Endodermal cell (in vitro differentiated cells): Measurements from ENCODE around the gene EML1. TPM values are rescaled to one million over a fixed set of nuclear protein-coding genes. Genes with fewer than 3 reads are reported as not detected.

Experiments used
- DNase-seq: peaks from one replicate; pipeline ENCODE4 v3.0.0-alpha.2; 2017
- H3K27ac ChIP-seq: 2 replicates; pipeline ENCODE4 v1.5.1; 2013; ENCODE audit warnings: mild to moderate bottlenecking, low read depth, low read length, moderate library complexity
- H3K27me3 ChIP-seq: 2 replicates; pipeline ENCODE4 v1.6.1; 2013; ENCODE audit warnings: mild to moderate bottlenecking, low read length, moderate library complexity; ENCODE audit not compliant: insufficient read depth, control insufficient read depth, poor library complexity, severe bottlenecking
- H3K36me3 ChIP-seq: 2 replicates; pipeline ENCODE4 v1.7.0; 2013; ENCODE audit warnings: mild to moderate bottlenecking, low read length, moderate library complexity; ENCODE audit not compliant: control insufficient read depth, insufficient read depth
- H3K4me1 ChIP-seq: one replicate; pipeline ENCODE4 v1.7.0; 2013; ENCODE audit warnings: low read length; ENCODE audit not compliant: control insufficient read depth, insufficient read depth
- H3K4me3 ChIP-seq: 2 replicates; pipeline ENCODE4 v1.5.1; 2013; ENCODE audit warnings: mild to moderate bottlenecking, low read length, moderate library complexity
- H3K9ac ChIP-seq: 2 replicates; pipeline ENCODE4 v1.6.1; 2013; ENCODE audit warnings: mild to moderate bottlenecking, low read length, moderate library complexity; ENCODE audit not compliant: poor library complexity, severe bottlenecking; ENCODE audit errors: extremely low read depth
- H3K9me3 ChIP-seq: 2 replicates; pipeline ENCODE4 v1.6.1; 2013; ENCODE audit warnings: mild to moderate bottlenecking, low read length, moderate library complexity; ENCODE audit not compliant: control insufficient read depth
- H3K27ac Mint-ChIP-seq: 2 replicates; pipeline ENCODE4 v1.8.0; 2020; ENCODE audit warnings: mixed read lengths
- H3K27me3 Mint-ChIP-seq: 2 replicates; pipeline ENCODE4 v1.8.0; 2021; ENCODE audit warnings: mild to moderate bottlenecking, mixed read lengths; ENCODE audit not compliant: insufficient read depth
- H3K36me3 Mint-ChIP-seq: 2 replicates; pipeline ENCODE4 v1.8.0; 2020; ENCODE audit warnings: low read depth, mixed read lengths
- H3K4me1 Mint-ChIP-seq: 2 replicates; pipeline ENCODE4 v1.8.0; 2020; ENCODE audit warnings: mixed read lengths
- H3K4me3 Mint-ChIP-seq: 2 replicates; pipeline ENCODE4 v1.8.0; 2020; ENCODE audit warnings: mild to moderate bottlenecking, moderate library complexity, mixed read lengths
- H3K9me3 Mint-ChIP-seq: 2 replicates; pipeline ENCODE4 v1.8.0; 2020; ENCODE audit warnings: mild to moderate bottlenecking, mixed read lengths
- CTCF ChIP-seq: fragments of 200-600 bp; sonication (generic); conservative IDR thresholded peaks from 2 replicates; pipeline ENCODE4 v1.5.0; 2021; ENCODE audit warnings: antibody characterized with exemption, mild to moderate bottlenecking
- WGBS, 2 experiments: methylation state at CpG; one replicate each; pipeline versions ENCODE4 v1.1.5 to v1.1.7; 2013; ENCODE audit warnings: missing lambda C conversion rate in 2 of 2, mixed read lengths in 1 of 2; ENCODE audit not compliant: insufficient coverage in 1 of 2, insufficient read length in 1 of 2; 5-methylcytosine and 5-hydroxymethylcytosine counted together
- total RNA-seq, 2 donors: library from RNA; stranded (reverse); fragmentation: NEBNext Ultra II Directional in 1 of 2; extraction: Animal tissue kit (Norgen Biotek cat#: 25700) in 1 of 2; gene quantifications; 2 replicates in 1 of 2; 3 replicates in 1 of 2; pipeline ENCODE4 v1.2.1, GENCODE V29; 2021

Gene EML1
- total RNA-seq, 2 donors from 2014 or later: 25.0 to 31.4 TPM

DNA sequence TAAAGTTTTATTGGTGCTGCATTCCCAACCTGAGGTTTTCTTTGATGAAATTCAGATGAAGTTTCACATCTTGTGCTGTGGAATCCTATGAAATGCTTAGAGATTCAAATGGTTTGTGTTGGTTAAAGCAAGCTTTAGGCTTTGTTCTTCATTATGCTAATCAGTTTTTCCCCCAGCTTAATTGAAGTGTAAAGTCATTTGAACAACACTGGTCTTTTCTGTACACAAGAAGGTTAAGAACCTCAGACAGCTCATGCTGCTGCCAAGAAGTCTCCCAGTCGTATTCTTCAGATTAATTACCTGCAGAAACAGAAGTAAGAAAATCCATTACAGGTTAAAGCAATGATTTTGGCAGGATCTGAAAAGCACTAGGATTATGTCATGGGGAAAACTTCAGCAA, 48.9 kb downstream of the EML1 start:
- Histone ChIP-seq H3K36me3 (no peaks in the 10 kb centered on the region), H3K27me3 (no peaks in the 10 kb centered on the region), H3K27ac (no peak overlapping the region), H3K4me1 (peaks cover 20% of the 10 kb centered on the region), H3K4me3 (no peak overlapping the region), H3K9ac (no peak overlapping the region), H3K9me3 (peaks cover 11% of the 10 kb centered on the region)
- WGBS, 2 experiments: 40 to 55% methylated on average over 1 of the region's 1 CpG
- Mint-ChIP-seq H3K36me3 (peaks cover 2% of the 10 kb centered on the region), H3K4me3 (no peak overlapping the region), H3K9me3 (peaks cover 6% of the 10 kb centered on the region), H3K27me3 (no peaks in the 10 kb centered on the region), H3K4me1 (peaks cover 53% of the 10 kb centered on the region), H3K27ac (no peak overlapping the region)
- no peak for DNase-seq
- no peak for TF ChIP-seq CTCF

DNA sequence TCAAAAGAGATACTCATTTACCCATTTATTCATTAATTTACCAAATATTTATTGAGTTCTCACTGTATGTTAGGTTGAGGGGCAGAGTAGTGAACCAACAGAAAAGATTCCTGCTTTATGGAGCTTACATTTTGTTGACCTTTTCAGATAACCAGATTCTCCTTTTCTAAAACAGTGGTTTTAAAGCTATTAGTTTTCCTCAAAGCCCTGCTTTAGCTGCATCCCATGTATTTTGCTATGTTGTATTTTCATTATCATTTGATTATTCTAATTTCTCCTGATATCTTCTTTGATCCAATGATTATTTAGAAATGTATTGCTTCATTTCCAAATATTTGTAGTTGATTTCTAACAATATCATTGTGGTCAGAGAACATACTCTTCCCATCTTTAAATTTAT, 53.6 kb downstream of the EML1 start:
- H3K4me1 Mint-ChIP-seq: peaks cover 22% of the 10 kb centered on the region
- H3K27me3 Mint-ChIP-seq: no peaks in the 10 kb centered on the region
- peaks cover 15% of the 10 kb centered on the region for H3K9me3 Mint-ChIP-seq
- Histone ChIP-seq H3K9ac (no peak overlapping the region), H3K36me3 (no peaks in the 10 kb centered on the region), H3K27me3 (no peaks in the 10 kb centered on the region), H3K9me3 (peaks cover 15% of the 10 kb centered on the region), H3K4me1 (peaks cover 3% of the 10 kb centered on the region), H3K27ac (no peak overlapping the region), H3K4me3 (peak overlapping the region; percentile 18)
- H3K36me3 Mint-ChIP-seq: peaks cover 4% of the 10 kb centered on the region
- no peak for DNase-seq
- no peak for TF ChIP-seq CTCF
- no peak overlapping the region for H3K4me3 Mint-ChIP-seq
- no peak overlapping the region for H3K27ac Mint-ChIP-seq

DNA sequence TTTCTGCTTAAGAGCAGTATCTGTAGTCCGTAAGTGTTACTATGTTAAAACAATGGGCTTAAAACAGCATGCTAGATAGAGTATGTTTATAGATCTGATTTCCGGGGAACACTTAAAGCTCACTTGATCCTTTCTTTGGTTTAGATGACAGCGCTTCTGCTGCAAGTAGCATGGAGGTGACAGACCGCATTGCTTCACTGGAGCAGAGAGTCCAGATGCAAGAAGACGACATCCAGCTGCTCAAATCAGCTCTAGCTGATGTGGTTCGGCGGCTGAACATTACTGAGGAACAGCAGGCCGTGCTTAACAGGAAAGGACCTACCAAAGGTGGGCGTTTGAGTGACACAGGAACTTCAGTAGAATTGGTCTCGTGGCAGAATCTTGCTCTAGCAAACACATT, 57.5 kb downstream of the EML1 start:
- H3K4me1 ChIP-seq: peaks cover 3% of the 10 kb centered on the region
- H3K36me3 ChIP-seq: no peaks in the 10 kb centered on the region
- no peaks in the 10 kb centered on the region for H3K27me3 ChIP-seq
- H3K36me3 Mint-ChIP-seq: peaks cover 4% of the 10 kb centered on the region
- no peak overlapping the region for H3K4me3 Mint-ChIP-seq
- peak overlapping the region; percentile 55 for H3K4me3 ChIP-seq
- 83 to 91% methylated on average over 8 to 10 of the region's 10 CpGs for WGBS, 2 experiments
- H3K4me1 Mint-ChIP-seq: peaks cover 9% of the 10 kb centered on the region
- H3K9ac ChIP-seq: no peak overlapping the region
- no peak overlapping the region for H3K27ac Mint-ChIP-seq
- DNase-seq: no peak
- no peak for TF ChIP-seq CTCF
- H3K9me3 ChIP-seq: peaks cover 15% of the 10 kb centered on the region
- no peaks in the 10 kb centered on the region for H3K27me3 Mint-ChIP-seq
- H3K9me3 Mint-ChIP-seq: peaks cover 15% of the 10 kb centered on the region
- no peak overlapping the region for H3K27ac ChIP-seq
